Stomach (tissue), 4 donors: ENCODE data around the gene PLP1.

Experiments
- EP300 ChIP-seq: sonication (generic); formaldehyde crosslinking; IDR thresholded peaks from one replicate; pipeline ENCODE4 v1.6.1; 2017; ENCODE audit warnings: antibody characterized with exemption
- POLR2A ChIP-seq, 4 donors: fragments of 450-650 bp; IDR thresholded peaks; one replicate each; pipeline ENCODE4 v1.6.1; 2016; ENCODE audit warnings: antibody characterized with exemption in 4 of 4, control low read depth in 2 of 4, mild to moderate bottlenecking in 1 of 4, moderate library complexity in 1 of 4
- POLR2AphosphoS5 ChIP-seq, 3 donors: sonication (generic); formaldehyde crosslinking; IDR thresholded peaks; one replicate each; pipeline ENCODE4 v1.6.1; 2016; ENCODE audit warnings: antibody characterized with exemption in 3 of 3
- TF ChIP-seq, protein P1 (sequence below), 7 experiments: fragments of 450-650 bp in 4 of 7; fragments of 200-600 bp in 3 of 7; sonication (generic) in 3 of 7; IDR thresholded peaks; one replicate each; pipeline ENCODE4 v1.5.1; 2016 to 2019; ENCODE audit warnings: antibody characterized with exemption in 7 of 7, control low read depth in 2 of 7, mild to moderate bottlenecking in 1 of 7

GRCh38 chrX:103825881-103826280 lies 49.2 kb downstream of the PLP1 start:
- TF ChIP-seq, protein P1, sequence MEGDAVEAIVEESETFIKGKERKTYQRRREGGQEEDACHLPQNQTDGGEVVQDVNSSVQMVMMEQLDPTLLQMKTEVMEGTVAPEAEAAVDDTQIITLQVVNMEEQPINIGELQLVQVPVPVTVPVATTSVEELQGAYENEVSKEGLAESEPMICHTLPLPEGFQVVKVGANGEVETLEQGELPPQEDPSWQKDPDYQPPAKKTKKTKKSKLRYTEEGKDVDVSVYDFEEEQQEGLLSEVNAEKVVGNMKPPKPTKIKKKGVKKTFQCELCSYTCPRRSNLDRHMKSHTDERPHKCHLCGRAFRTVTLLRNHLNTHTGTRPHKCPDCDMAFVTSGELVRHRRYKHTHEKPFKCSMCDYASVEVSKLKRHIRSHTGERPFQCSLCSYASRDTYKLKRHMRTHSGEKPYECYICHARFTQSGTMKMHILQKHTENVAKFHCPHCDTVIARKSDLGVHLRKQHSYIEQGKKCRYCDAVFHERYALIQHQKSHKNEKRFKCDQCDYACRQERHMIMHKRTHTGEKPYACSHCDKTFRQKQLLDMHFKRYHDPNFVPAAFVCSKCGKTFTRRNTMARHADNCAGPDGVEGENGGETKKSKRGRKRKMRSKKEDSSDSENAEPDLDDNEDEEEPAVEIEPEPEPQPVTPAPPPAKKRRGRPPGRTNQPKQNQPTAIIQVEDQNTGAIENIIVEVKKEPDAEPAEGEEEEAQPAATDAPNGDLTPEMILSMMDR (IDR thresholded peaks at IDR 0.05): no peak
- TF ChIP-seq POLR2A (IDR thresholded peaks at IDR 0.05) (no peak), EP300 (no peak), POLR2AphosphoS5 (IDR thresholded peaks at IDR 0.05) (no peak)
